GM12878 (cell line): ENCODE data around the gene TMEM53. TPM values are rescaled to one million over a fixed set of nuclear protein-coding genes. Genes with fewer than 3 reads are reported as not detected.

Experiments
- ATAC-seq: fragments of 200-7000 bp; cut with Tn5 transposase; 3 replicates; pipeline ENCODE4 v1.9.1; 2020; ENCODE audit warnings: mild to moderate bottlenecking, moderate library complexity
- BruUV-seq: library from RNA; stranded (reverse); fragments of 400-500 nt; replicated peaks from 2 replicates; lab custom pipeline; 2021; lab: Mats Ljungman, UMichigan
- CTCF ChIA-PET: fragments of 300-600 bp; sonication (Branson Sonifier 250); formaldehyde crosslinking; extraction: SDS; loops from one replicate; lab custom pipeline; 2021; ENCODE audit warnings: inconsistent platforms; lab: Yijun Ruan, JAX
- POLR2A ChIA-PET: fragments of 350-600 bp; formaldehyde crosslinking; extraction: SDS; loops from one replicate; lab custom pipeline; 2021; ENCODE audit warnings: inconsistent platforms; lab: Charles Lee
- RAD21 ChIA-PET: fragments of 300-600 bp; sonication (Branson Sonifier 250); formaldehyde crosslinking; loops from one replicate; lab custom pipeline; 2023; ENCODE audit warnings: antibody characterized with exemption; ENCODE audit not compliant: unreplicated experiment; lab: Charles Lee
- SMC1A ChIA-PET: fragments of 300-600 bp; sonication (Branson Sonifier 250); formaldehyde crosslinking; loops from one replicate; lab custom pipeline; 2023; ENCODE audit not compliant: unreplicated experiment, uncharacterized antibody; lab: Charles Lee
- DNase-seq: peaks from one replicate; pipeline ENCODE4 v3.0.0-alpha.2; 2011; ENCODE audit warnings: low read depth, low spot score
- FAIRE-seq: peaks from 3 replicates; lab custom pipeline; 2011; peaks lifted over from hg19 to GRCh38; lab: Jason Lieb, UNC
- H2AFZ ChIP-seq: 2 replicates; pipeline ENCODE4 v1.6.0; 2011; ENCODE audit warnings: low read depth, low read length, control low read depth; ENCODE audit not compliant: control insufficient read depth
- H3K27ac ChIP-seq: 2 replicates; pipeline ENCODE4 v1.5.1; 2011; ENCODE audit warnings: control low read depth; ENCODE audit not compliant: control insufficient read depth, insufficient read depth
- H3K27me3 ChIP-seq, 2 experiments: replicated peaks in 1 of 2; 2 replicates each; pipeline versions ENCODE4 v1.6.0 to v1.6.1; 2011; ENCODE audit warnings: low read length in 1 of 2; ENCODE audit not compliant: control insufficient read depth in 2 of 2, insufficient read depth in 2 of 2
- H3K36me3 ChIP-seq, 2 experiments: 2 replicates each; pipeline ENCODE4 v1.5.1; 2011; ENCODE audit warnings: low read length in 1 of 2; ENCODE audit not compliant: control insufficient read depth in 2 of 2, insufficient read depth in 2 of 2
- H3K4me1 ChIP-seq: 2 replicates; pipeline ENCODE4 v1.6.1; 2011; ENCODE audit warnings: mild to moderate bottlenecking, low read length, moderate library complexity, mixed read lengths; ENCODE audit not compliant: control insufficient read depth, insufficient read depth
- H3K4me2 ChIP-seq: 2 replicates; pipeline ENCODE4 v1.6.0; 2011; ENCODE audit warnings: control low read depth; ENCODE audit not compliant: control insufficient read depth, insufficient read depth
- H3K4me3 ChIP-seq: fragments of 200-600 bp; sonication (generic); 2 replicates; pipeline ENCODE4 v1.5.1; 2016
- H3K79me2 ChIP-seq: 2 replicates; pipeline ENCODE4 v1.6.0; 2011; ENCODE audit warnings: low read length; ENCODE audit not compliant: control insufficient read depth, insufficient read depth
- H3K9ac ChIP-seq: 2 replicates; pipeline ENCODE4 v1.8.0; 2011; ENCODE audit warnings: low read length, control low read depth, mixed read lengths; ENCODE audit not compliant: control insufficient read depth, insufficient read depth
- H3K9me3 ChIP-seq: replicated peaks from 3 replicates; pipeline ENCODE4 v1.5.1; 2011; ENCODE audit warnings: mild to moderate bottlenecking, low read length; ENCODE audit not compliant: control insufficient read depth, insufficient read depth
- H4K20me1 ChIP-seq: 2 replicates; pipeline ENCODE4 v1.6.0; 2011; ENCODE audit not compliant: control insufficient read depth, insufficient read depth
- E2F8 ChIP-seq: fragments of 450-650 bp; IDR thresholded peaks from 2 replicates; pipeline ENCODE4 v1.6.1; 2018; ENCODE audit warnings: mild to moderate bottlenecking, low read depth, moderate library complexity; ENCODE audit not compliant: partially characterized antibody
- EGR1 ChIP-seq, 2 experiments: IDR thresholded peaks; 1 replicate in 1 of 2; 2 replicates in 1 of 2; pipeline ENCODE4 v1.6.1; 2011 to 2012; ENCODE audit warnings: low read depth in 2 of 2, low read length in 2 of 2, borderline replicate concordance in 1 of 2, mild to moderate bottlenecking in 1 of 2, moderate library complexity in 1 of 2
- MTA3 ChIP-seq: IDR thresholded peaks from 2 replicates; pipeline ENCODE4 v1.6.1; 2012; ENCODE audit warnings: low read length, inconsistent platforms, borderline replicate concordance
- USF1 ChIP-seq: IDR thresholded peaks from 2 replicates; pipeline ENCODE4 v1.6.1; 2011; ENCODE audit warnings: borderline replicate concordance, low read depth, mild to moderate bottlenecking, moderate library complexity, mixed read lengths, low read length; ENCODE audit not compliant: insufficient read depth; ENCODE audit errors: extremely low read length
- YBX1 ChIP-seq: fragments of 450-650 bp; IDR thresholded peaks from 2 replicates; pipeline ENCODE4 v1.6.1; 2016; ENCODE audit warnings: antibody characterized with exemption
- ZBTB4 ChIP-seq: fragments of 450-650 bp; formaldehyde crosslinking; IDR thresholded peaks from 2 replicates; pipeline ENCODE4 v1.4.0; 2022; ENCODE audit warnings: mild to moderate bottlenecking, moderate library complexity
- whole genome bisulfite sequencing: methylation state at CpG from one replicate; pipeline ENCODE4 v1.1.6; 2016; ENCODE audit warnings: low lambda C conversion rate; ENCODE audit not compliant: insufficient replicate concordance, insufficient coverage; ENCODE audit errors: missing lambda C conversion rate; 5-methylcytosine and 5-hydroxymethylcytosine counted together
- in situ Hi-C: fragments of 300-500 bp; cut with MboI; formaldehyde crosslinking; loops from 9 replicates; pipeline ENCODE4 v1.14.3; 2018; ENCODE audit warnings: mixed read lengths
- intact Hi-C: fragments of 100-400 bp; cut with micrococcal nuclease; formaldehyde crosslinking; loops from one replicate; pipeline ENCODE4 v1.14.2; 2022; ENCODE audit not compliant: unreplicated experiment
- polyA plus RNA-seq, 11 experiments: library from polyadenylated mRNA; depleted of rRNA in 4 of 11; unstranded in 6 of 11; stranded (reverse) in 5 of 11; fragments of >200 nt; fragmentation: Nextera tagmentation in 4 of 11; fragmentation: Illumina TruSeq in 1 of 11; extraction: Ambion mirVana in 4 of 11; extraction: Trizol in 1 of 11; gene quantifications; 1 replicate in 1 of 11; 2 replicates in 10 of 11; pipeline versions ENCODE4 v1.2.1 to v1.2.3, GENCODE V29; 2011 to 2016; ENCODE audit warnings: inconsistent platforms in 2 of 11, missing spikeins in 2 of 11, low read depth in 1 of 11
- total RNA-seq, 4 experiments: library from RNA; depleted of rRNA in 3 of 4; stranded (reverse); fragments of >200 nt in 3 of 4; fragmentation: Illumina TruSeq in 1 of 4; extraction: Trizol in 1 of 4; gene quantifications; 2 replicates each; pipeline versions ENCODE4 v1.2.1 to v1.2.3, GENCODE V29; 2013 to 2021

TMEM53 gene
- total and polyA plus RNA-seq, 10 of the 15 experiments (the other 5 are each of a cell fraction or from before 2014, with no cell fraction given), result 3.1 to 23.9 (median 11.1) TPM

- TF ChIP-seq USF1 (no peak), E2F8 (no peak)
Observed at GRCh38 chr1:44681905-44682882, 7.9 kb upstream of the TMEM53 start (continued).

- Histone ChIP-seq H3K9me3 (no peaks in the 10 kb centered on the region), H3K4me1 (peaks cover 50% of the 10 kb centered on the region), H3K4me3 (no peak overlapping the region), H3K79me2 (peaks cover 5% of the 10 kb centered on the region), H3K27ac (no peak overlapping the region), H4K20me1 (no peaks in the 10 kb centered on the region), H3K36me3 (no peaks in the 10 kb centered on the region), H2AFZ (no peak overlapping the region), H3K27me3 (no peaks in the 10 kb centered on the region), H3K9ac (no peak overlapping the region), H3K4me2 (no peak overlapping the region)
- ChIA-PET SMC1A (interaction anchor here (0.9 kb wide), 1 partner anchor 13 kb away, joined by 3 read pairs; no protein-coding TSS in a partner anchor), POLR2A (interaction anchor here (0.9 kb wide), 1 partner anchor 48 kb away, joined by 3 read pairs; no protein-coding TSS in a partner anchor), RAD21 (interaction anchor here (0.9 kb wide), 1 partner anchor 33 kb away, joined by 3 read pairs; no protein-coding TSS in a partner anchor), CTCF (interaction anchor here (1.1 to 2.4 kb wide), 2 partner anchors 24 to 27 kb away, joined by 3 to 6 read pairs; no protein-coding TSS in a partner anchor)
- no peak for TF ChIP-seq MTA3
- no peak for TF ChIP-seq EGR1 (IDR thresholded peaks at IDR 0.05; ENCODE audit: borderline replicate concordance in 1 of 2, low read depth in 2 of 2, low read length in 2 of 2)
- no peak for TF ChIP-seq ZBTB4 (CRISPR knock-in tag)
- TF ChIP-seq YBX1, result no peak
- in situ Hi-C loops, result no loop called here
- intact Hi-C loops, result no loop called here
- WGBS, result 88% methylated on average over 5 of the region's 5 CpGs
- no peak for DNase-seq
- ATAC-seq, result no peak
- no TSS peak for BruUV-seq
- no peak for FAIRE-seq
Observed at GRCh38 chr1:44679468-44679867, 5.2 kb upstream of the TMEM53 start.
